H9 (cell line): ENCODE measurements around the gene PLXNB2. TPM values are rescaled to one million over a fixed set of nuclear protein-coding genes. Genes with fewer than 3 reads are reported as not detected.

ENCODE experiments used
- DNase-seq: peaks from one replicate; pipeline ENCODE4 v3.0.0-alpha.2; 2017
- H2AFZ ChIP-seq: one replicate; pipeline ENCODE4 v1.6.1; 2013; ENCODE audit warnings: mild to moderate bottlenecking, low read length, control low read depth, moderate library complexity
- H2AK5ac ChIP-seq: 2 replicates; pipeline ENCODE4 v1.6.1; 2013; ENCODE audit warnings: low read length, control low read depth, mixed read lengths; ENCODE audit not compliant: insufficient read length
- H2BK120ac ChIP-seq: one replicate; pipeline ENCODE4 v1.6.1; 2013; ENCODE audit warnings: low read depth, mild to moderate bottlenecking, low read length, control low read depth, inconsistent platforms; ENCODE audit not compliant: poor library complexity, severe bottlenecking
- H2BK12ac ChIP-seq: 2 replicates; pipeline ENCODE4 v1.6.1; 2013; ENCODE audit warnings: low read length, control low read depth, mixed read lengths, low read depth; ENCODE audit not compliant: insufficient read length
- H2BK15ac ChIP-seq: 2 replicates; pipeline ENCODE4 v1.6.1; 2013; ENCODE audit warnings: low read depth, low read length, control low read depth
- H2BK20ac ChIP-seq: one replicate; pipeline ENCODE4 v1.6.1; 2013; ENCODE audit warnings: low read depth, mild to moderate bottlenecking, low read length, control low read depth, inconsistent platforms; ENCODE audit not compliant: poor library complexity, severe bottlenecking
- H2BK5ac ChIP-seq: 2 replicates; pipeline ENCODE4 v1.6.1; 2013; ENCODE audit warnings: low read length, control low read depth, mixed read lengths; ENCODE audit not compliant: insufficient read length
- H3K14ac ChIP-seq: 2 replicates; pipeline ENCODE4 v1.6.1; 2013; ENCODE audit warnings: low read length, control low read depth; ENCODE audit not compliant: insufficient read depth
- H3K18ac ChIP-seq: 2 replicates; pipeline ENCODE4 v1.6.1; 2013; ENCODE audit warnings: low read depth, mild to moderate bottlenecking, mixed read lengths, low read length, control low read depth; ENCODE audit not compliant: insufficient read length
- H3K23ac ChIP-seq: 2 replicates; pipeline ENCODE4 v1.6.1; 2013; ENCODE audit warnings: low read length, control low read depth, mixed read lengths, low read depth; ENCODE audit not compliant: insufficient read length
- H3K23me2 ChIP-seq: 2 replicates; pipeline ENCODE4 v1.6.1; 2013; ENCODE audit warnings: low read depth, mild to moderate bottlenecking, mixed read lengths, low read length, control low read depth; ENCODE audit not compliant: insufficient read length, poor library complexity, severe bottlenecking
- H3K27ac ChIP-seq: 2 replicates; pipeline ENCODE4 v1.5.1; 2013; ENCODE audit warnings: low read length, control low read depth, mixed read lengths, low read depth; ENCODE audit not compliant: insufficient read length
- H3K27me3 ChIP-seq: 2 replicates; pipeline ENCODE4 v1.6.1; 2013; ENCODE audit warnings: low read length, control low read depth, inconsistent platforms; ENCODE audit not compliant: insufficient read depth
- H3K4ac ChIP-seq: 2 replicates; pipeline ENCODE4 v1.6.1; 2013; ENCODE audit warnings: low read depth, mild to moderate bottlenecking, control low read depth, inconsistent platforms, low read length, moderate library complexity
- H3K4me1 ChIP-seq: 2 replicates; pipeline ENCODE4 v1.6.1; 2013; ENCODE audit warnings: low read length, control low read depth, inconsistent platforms; ENCODE audit not compliant: insufficient read depth
- H3K4me2 ChIP-seq: 2 replicates; pipeline ENCODE4 v1.6.1; 2013; ENCODE audit warnings: low read length, control low read depth, mixed read lengths; ENCODE audit not compliant: insufficient read length, insufficient read depth
- H3K56ac ChIP-seq: 2 replicates; pipeline ENCODE4 v1.6.1; 2013; ENCODE audit warnings: low read depth, mild to moderate bottlenecking, mixed read lengths, low read length, control low read depth; ENCODE audit not compliant: insufficient read length
- H3K79me1 ChIP-seq: 2 replicates; pipeline ENCODE4 v1.6.1; 2013; ENCODE audit warnings: low read depth, mild to moderate bottlenecking, moderate library complexity, low read length, control low read depth, inconsistent platforms; ENCODE audit not compliant: insufficient read depth, poor library complexity, severe bottlenecking
- H3K79me2 ChIP-seq: 2 replicates; pipeline ENCODE4 v1.6.1; 2013; ENCODE audit warnings: low read length, control low read depth, inconsistent platforms; ENCODE audit not compliant: insufficient read depth
- H3K9ac ChIP-seq: 2 replicates; pipeline ENCODE4 v1.6.1; 2013; ENCODE audit warnings: low read length, control low read depth, mixed read lengths; ENCODE audit not compliant: insufficient read length; ENCODE audit errors: extremely low read depth
- H3K9me3 ChIP-seq: one replicate; pipeline ENCODE4 v1.6.1; 2013; ENCODE audit warnings: low read depth, low read length, inconsistent platforms; ENCODE audit not compliant: control insufficient read depth
- H3T11ph ChIP-seq: one replicate; pipeline ENCODE4 v1.6.1; 2013; ENCODE audit warnings: mild to moderate bottlenecking, low read length, control low read depth, inconsistent platforms
- H4K20me1 ChIP-seq: one replicate; pipeline ENCODE4 v1.6.1; 2013; ENCODE audit not compliant: control insufficient read depth, insufficient read length, insufficient read depth
- H4K5ac ChIP-seq: 2 replicates; pipeline ENCODE4 v1.6.1; 2013; ENCODE audit warnings: low read depth, mild to moderate bottlenecking, mixed read lengths, low read length, control low read depth; ENCODE audit not compliant: insufficient read length
- H4K8ac ChIP-seq: replicated peaks from 2 replicates; pipeline ENCODE4 v1.6.1; 2013; ENCODE audit warnings: low read length, control low read depth, mixed read lengths, low read depth; ENCODE audit not compliant: insufficient read length
- H4K91ac ChIP-seq: 2 replicates; pipeline ENCODE4 v1.6.1; 2013; ENCODE audit warnings: low read depth, mild to moderate bottlenecking, moderate library complexity, mixed read lengths, low read length, control low read depth; ENCODE audit not compliant: insufficient read length
- H3K27ac Mint-ChIP-seq, 3 experiments: 2 replicates in 2 of 3; 3 replicates in 1 of 3; pipeline ENCODE4 v1.8.0; 2020 to 2021; ENCODE audit warnings: mixed read lengths in 3 of 3, mild to moderate bottlenecking in 1 of 3, moderate library complexity in 1 of 3
- H3K27me3 Mint-ChIP-seq: 2 replicates; pipeline ENCODE4 v1.8.0; 2021; ENCODE audit warnings: low read depth, mild to moderate bottlenecking, moderate library complexity, mixed read lengths
- H3K36me3 Mint-ChIP-seq, 3 experiments: 2 replicates in 2 of 3; 3 replicates in 1 of 3; pipeline ENCODE4 v1.8.0; 2020 to 2021; ENCODE audit warnings: low read depth in 3 of 3, mixed read lengths in 3 of 3; ENCODE audit not compliant: insufficient read depth in 1 of 3
- H3K4me1 Mint-ChIP-seq, 2 experiments: 2 replicates each; pipeline ENCODE4 v1.8.0; 2020; ENCODE audit warnings: mixed read lengths in 2 of 2
- H3K4me3 Mint-ChIP-seq, 2 experiments: 2 replicates in 1 of 2; 3 replicates in 1 of 2; pipeline ENCODE4 v1.8.0; 2020 to 2021; ENCODE audit warnings: mild to moderate bottlenecking in 2 of 2, mixed read lengths in 2 of 2, moderate library complexity in 1 of 2
- H3K9me3 Mint-ChIP-seq, 2 experiments: 2 replicates in 1 of 2; 3 replicates in 1 of 2; pipeline ENCODE4 v1.8.0; 2020; ENCODE audit warnings: mild to moderate bottlenecking in 2 of 2, mixed read lengths in 2 of 2, moderate library complexity in 1 of 2
- WGBS: extraction: QIAGEN DNeasy Blood & Tissue Kit; methylation state at CpG from one replicate; pipeline ENCODE4 v1.1.7; 2013; ENCODE audit warnings: missing lambda C conversion rate, low lambda C conversion rate, mixed read lengths; ENCODE audit not compliant: insufficient read length; ENCODE audit errors: extremely low coverage; 5-methylcytosine and 5-hydroxymethylcytosine counted together
- total RNA-seq: library from RNA; stranded (reverse); gene quantifications from 2 replicates; pipeline ENCODE4 v1.2.1, GENCODE V29; 2021
- TF ChIP-seq, protein P1 (sequence below): fragments of 200-600 bp; sonication (generic); conservative IDR thresholded peaks from 3 replicates; pipeline ENCODE4 v1.8.0; 2021; ENCODE audit warnings: antibody characterized with exemption, mild to moderate bottlenecking

PLXNB2 gene
- total RNA-seq, 1 experiment from 2014 or later, result 87.6 TPM

DNA sequence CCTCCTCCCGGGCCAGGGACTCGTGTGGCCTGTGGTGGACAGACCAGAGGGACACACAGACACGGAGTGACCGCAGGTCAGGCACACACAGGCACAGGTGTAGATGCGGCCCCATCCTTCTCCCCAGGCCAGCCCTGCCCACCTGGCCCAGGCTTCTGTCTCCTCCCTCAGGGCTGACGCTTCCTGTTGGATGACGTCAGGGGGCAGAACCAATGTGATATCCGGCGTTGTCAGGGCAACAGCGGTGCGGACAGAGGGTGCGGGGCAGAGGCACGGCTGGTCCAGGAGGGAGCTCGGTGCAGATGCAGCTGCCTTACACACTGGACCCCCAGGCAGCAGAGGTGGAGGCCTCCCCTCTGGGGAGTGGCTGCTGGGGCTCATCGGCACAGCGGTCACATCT is 59.7 kb downstream of the PLXNB2 start:
- no peak overlapping the region for H4K8ac ChIP-seq
- H3K4ac ChIP-seq, result no peak overlapping the region
- no peaks in the 10 kb centered on the region for H4K20me1 ChIP-seq
- no peaks in the 10 kb centered on the region for H3K9me3 ChIP-seq
- H2BK12ac ChIP-seq, result no peak overlapping the region
- DNase-seq, result peak; percentile 94
- no peaks in the 10 kb centered on the region for H3K4me1 ChIP-seq
- H2BK20ac ChIP-seq, result no peak overlapping the region
- peak overlapping the region in 1 of 2 experiments; percentile 27; a peak in 2 of 5 replicates for H3K4me3 Mint-ChIP-seq
- H3K23me2 ChIP-seq, result peaks cover 35% of the 10 kb centered on the region
- H2BK15ac ChIP-seq, result no peak overlapping the region
- WGBS, result no CpG with 5 or more reads among the region's 16 CpGs
- H2AFZ ChIP-seq, result no peak overlapping the region
- no peaks in the 10 kb centered on the region for H3K27me3 ChIP-seq
- no peak overlapping the region for H3K9ac ChIP-seq
- H3K4me1 Mint-ChIP-seq, result peaks cover 15 to 33% of the 10 kb centered on the region in 2 experiments
- peaks cover 0 to 16% (median 5%) of the 10 kb centered on the region in 3 experiments; a peak in 3 of 7 replicates for H3K36me3 Mint-ChIP-seq
- no peak overlapping the region for H4K5ac ChIP-seq
- peak overlapping the region; percentile 19 for H3K18ac ChIP-seq
- no peak overlapping the region for H3K27ac ChIP-seq
- no peaks in the 10 kb centered on the region for H3K79me1 ChIP-seq
- H3K27ac Mint-ChIP-seq, result peak overlapping the region; percentile 34 to 96 (median 71); a peak in 4 of 7 replicates
- TF ChIP-seq, protein P1, sequence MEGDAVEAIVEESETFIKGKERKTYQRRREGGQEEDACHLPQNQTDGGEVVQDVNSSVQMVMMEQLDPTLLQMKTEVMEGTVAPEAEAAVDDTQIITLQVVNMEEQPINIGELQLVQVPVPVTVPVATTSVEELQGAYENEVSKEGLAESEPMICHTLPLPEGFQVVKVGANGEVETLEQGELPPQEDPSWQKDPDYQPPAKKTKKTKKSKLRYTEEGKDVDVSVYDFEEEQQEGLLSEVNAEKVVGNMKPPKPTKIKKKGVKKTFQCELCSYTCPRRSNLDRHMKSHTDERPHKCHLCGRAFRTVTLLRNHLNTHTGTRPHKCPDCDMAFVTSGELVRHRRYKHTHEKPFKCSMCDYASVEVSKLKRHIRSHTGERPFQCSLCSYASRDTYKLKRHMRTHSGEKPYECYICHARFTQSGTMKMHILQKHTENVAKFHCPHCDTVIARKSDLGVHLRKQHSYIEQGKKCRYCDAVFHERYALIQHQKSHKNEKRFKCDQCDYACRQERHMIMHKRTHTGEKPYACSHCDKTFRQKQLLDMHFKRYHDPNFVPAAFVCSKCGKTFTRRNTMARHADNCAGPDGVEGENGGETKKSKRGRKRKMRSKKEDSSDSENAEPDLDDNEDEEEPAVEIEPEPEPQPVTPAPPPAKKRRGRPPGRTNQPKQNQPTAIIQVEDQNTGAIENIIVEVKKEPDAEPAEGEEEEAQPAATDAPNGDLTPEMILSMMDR, result no peak
- no peak overlapping the region for H2BK120ac ChIP-seq
- H3K27me3 Mint-ChIP-seq, result no peaks in the 10 kb centered on the region; the same call in 1 of the 2 replicates
- H4K91ac ChIP-seq, result no peak overlapping the region
- no peaks in the 10 kb centered on the region for H3K9me3 Mint-ChIP-seq
- H3K4me2 ChIP-seq, result no peak overlapping the region
- no peak overlapping the region for H2AK5ac ChIP-seq
- H3K79me2 ChIP-seq, result peaks cover 6% of the 10 kb centered on the region; the same call in 1 of the 2 replicates
- no peak overlapping the region for H3K56ac ChIP-seq
- H3K14ac ChIP-seq, result peak overlapping the region; percentile 10; the same call in 1 of the 2 replicates
- H3T11ph ChIP-seq, result no peak overlapping the region
- H2BK5ac ChIP-seq, result no peak overlapping the region
- H3K23ac ChIP-seq, result no peak overlapping the region
